HG02870 (cell line): ENCODE measurements around the gene DNAJC21.
"Not testable (repeated sequence)": the region's sequence is repeated elsewhere in the genome, so short reads cannot be mapped to it uniquely, and the experiment has no call there.

ENCODE experiments used
- ATAC-seq: cut with Tn5 transposase; IDR thresholded peaks from one replicate; pipeline ENCODE4 v1.9.1; 2021; ENCODE audit warnings: mild to moderate bottlenecking, moderate library complexity; ENCODE audit not compliant: unreplicated experiment

The DNAJC21 gene

DNA sequence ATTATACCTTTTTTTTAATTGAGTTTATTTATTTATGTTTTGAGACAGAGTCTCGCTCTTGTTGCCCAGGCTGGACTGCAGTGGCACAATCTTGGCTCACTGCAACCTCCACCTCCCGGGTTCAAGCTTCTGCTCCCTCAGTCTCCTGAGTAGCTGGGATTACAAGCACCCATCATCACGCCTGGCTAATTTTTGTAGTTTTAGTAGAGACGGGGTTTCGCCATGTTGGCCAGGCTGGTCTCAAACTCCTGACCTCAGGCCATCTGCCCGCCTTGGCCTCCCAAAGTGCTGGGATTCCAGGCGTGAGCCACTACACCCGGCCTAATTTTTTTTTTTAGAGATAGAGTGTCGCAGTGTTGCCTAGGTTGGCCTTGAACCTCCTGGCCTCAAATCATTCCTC, 6.1 kb upstream of the DNAJC21 start:
- ATAC-seq = not testable (repeated sequence)

DNA sequence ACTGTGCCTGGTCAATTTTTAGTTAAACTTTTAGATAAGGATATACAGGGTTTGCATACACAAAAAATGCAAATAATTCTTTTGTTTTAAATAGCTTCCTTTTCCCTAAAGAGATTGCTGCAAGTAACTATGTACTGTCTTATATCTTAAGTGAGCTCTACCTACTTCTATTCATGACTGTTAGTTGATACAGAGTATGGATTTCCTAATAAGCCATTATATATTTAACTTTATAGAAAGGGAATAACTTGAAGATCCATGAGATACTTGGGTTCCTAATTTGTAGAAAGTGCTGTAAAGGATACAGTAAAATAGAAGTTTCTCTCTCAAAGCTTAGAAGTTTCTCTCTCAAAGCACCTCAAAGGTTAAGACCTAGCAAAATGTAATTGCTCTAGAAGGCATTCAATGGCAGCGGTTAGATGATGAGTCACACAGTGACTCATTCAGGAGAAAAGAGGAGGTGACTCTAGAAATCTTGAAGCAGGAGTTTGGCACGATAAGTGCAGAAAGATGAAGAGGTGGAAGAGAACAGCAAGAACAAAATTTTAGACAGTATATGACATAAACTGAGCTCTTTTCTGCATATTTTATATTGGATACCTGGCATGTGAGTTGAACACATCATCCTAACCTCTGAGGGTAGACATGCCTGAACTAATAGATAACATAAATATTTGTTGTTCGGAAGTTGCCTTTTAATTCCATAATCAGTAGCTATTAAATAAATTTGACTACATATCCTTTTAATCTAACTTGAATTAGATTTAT, 5.5 kb upstream of the DNAJC21 start:
- ATAC-seq = peak; percentile 82

DNA sequence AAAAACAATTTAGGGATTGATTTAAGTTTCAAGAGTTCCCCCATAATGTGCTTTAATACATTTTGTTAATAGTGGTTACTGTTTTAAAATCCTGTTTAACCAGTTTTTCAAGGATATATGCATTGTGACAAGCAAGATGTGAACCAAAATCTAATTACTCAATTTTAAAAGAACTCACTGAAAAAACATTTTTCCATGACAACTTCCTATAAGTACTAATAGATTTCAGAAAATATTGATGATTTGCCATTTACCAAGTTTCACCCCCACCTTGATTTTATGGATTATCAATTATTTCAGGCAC, 4.9 kb upstream of the DNAJC21 start:
- no peak for ATAC-seq

DNA sequence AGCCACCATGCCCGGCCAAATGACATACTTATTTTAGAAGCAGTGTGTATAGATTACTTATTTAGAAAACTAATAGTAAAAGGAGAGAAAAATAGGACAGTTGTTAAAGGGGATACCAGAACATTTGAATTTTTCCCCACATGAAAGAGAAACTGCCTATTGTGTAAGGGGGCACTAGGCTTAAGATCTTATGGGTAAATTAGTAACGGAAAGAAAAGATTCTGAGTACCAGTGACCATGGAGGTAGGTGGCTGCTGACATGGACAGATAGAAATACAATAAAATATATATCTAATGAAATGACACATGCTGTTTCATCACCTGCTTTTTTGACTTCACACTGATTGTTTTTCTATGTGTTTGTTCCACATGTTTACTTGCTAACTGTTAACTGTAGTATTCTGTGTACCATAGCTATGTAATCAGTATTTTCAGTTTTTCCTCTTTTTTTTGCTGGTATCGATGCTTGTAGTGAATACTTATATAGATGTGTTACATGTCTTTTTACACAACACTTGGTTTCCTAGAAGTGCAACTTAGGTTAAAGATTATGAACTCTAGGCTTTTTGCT, 3.0 kb upstream of the DNAJC21 start:
- ATAC-seq = no peak

DNA sequence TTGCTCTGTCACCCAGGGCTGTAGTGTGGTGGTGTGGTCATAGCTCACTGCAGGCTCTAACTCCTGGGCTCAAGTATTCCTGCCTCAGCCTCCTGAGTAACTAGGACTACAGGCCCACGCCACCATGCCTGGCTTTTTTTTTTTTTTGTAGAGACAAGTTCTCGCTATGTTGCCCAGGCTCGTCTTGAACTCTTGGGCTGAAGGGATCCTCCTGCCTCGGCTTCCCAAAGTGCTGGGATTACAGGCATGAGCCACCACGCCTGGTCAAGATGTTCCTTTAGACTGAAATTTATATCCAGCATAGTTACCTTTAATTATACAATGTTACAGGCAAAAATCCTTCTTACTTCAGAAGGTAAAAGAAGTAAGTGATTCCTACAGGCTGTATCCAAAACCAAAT, 1.6 kb upstream of the DNAJC21 start:
- no peak for ATAC-seq

DNA sequence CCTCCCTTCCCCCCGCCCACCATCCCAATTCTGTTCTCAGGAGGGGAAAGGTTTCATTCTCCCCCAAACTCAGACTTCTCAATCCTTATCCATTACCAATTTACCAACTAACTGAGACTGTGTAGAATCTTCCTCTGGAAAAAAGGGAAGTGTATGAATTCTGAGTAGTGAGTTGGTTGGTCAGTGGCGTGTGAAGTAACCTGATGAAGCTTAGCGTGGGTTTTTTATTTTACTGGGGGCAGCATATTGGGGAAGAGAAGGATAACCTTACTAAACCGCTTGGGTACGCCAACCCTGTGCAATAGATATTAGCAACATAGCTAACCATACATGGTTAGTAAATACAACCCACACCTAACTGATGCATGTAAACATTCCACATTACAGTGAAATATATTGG, 1.1 kb upstream of the DNAJC21 start:
- ATAC-seq = no peak

DNA sequence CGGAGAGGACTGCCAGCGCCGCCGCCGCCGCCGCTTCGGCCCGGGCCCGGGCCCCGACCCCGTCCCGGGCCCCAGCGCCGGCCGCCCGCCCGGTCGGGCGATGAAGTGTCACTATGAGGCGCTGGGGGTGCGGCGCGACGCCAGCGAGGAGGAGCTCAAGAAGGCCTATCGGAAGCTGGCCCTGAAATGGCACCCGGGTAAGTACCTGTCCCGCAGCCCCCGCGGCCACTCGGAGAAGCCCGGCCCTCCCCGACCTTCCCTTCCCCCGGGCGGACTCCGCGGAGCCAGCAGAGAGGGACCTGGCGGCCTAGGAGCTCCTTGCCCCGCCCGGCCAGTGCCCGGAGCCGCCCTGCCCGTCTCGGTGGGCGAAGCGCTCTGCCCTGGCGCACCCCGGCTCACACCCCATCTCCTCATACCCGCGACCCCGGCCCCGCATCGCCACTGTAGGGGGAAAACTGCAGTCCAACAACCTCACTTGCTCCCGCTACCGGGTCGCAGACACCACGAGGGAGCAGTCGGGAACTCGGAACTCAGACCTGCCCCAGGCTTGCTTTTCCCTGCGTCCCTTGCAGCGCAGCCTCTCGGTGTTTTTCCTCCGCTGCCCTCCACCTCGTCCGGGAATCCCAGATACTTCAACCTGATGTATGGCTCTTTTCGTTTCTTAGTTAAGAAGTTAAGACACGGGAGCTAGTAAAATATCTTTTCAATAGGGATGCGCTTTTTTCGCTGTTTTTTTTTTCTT, 532 bp downstream of the DNAJC21 start:
- ATAC-seq = peak; percentile 70

DNA sequence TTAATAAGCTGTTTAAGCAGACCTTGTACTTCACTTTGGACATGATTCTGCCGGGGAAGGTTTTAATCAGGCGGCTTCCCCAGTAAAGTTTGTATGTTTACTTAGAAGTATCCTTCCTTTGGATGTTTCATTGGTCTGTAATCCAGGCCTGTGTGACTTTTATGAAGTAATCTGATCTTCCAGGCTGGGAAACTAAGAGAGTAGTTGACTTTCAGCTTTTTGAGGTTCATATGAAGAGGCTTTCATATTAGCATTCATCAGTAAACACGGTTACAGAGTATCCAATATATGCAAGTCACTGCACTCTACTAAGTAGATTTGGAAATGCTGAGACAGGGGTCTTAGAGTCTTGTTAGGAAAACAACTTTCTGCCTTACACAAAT, 1.1 kb downstream of the DNAJC21 start:
- no peak for ATAC-seq

DNA sequence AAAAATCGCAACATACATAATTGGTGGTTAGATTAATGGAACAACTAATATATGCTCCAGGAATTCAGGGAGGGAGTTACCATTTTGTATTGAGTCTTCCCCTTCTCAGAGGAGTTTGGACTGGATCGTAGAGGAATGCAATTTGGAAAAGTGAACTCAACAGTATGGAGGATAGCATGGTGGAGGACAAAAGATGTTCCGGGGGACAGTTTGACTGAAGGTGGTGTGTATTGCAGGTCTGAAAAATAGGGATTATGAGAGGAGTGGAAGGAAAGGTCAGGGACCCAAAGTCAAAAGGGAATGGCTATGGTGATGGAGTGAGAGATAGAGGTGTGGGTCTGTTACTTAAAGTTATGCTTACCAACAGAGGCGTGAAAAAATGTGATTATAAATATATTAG, 1.5 kb downstream of the DNAJC21 start:
- ATAC-seq = no peak

DNA sequence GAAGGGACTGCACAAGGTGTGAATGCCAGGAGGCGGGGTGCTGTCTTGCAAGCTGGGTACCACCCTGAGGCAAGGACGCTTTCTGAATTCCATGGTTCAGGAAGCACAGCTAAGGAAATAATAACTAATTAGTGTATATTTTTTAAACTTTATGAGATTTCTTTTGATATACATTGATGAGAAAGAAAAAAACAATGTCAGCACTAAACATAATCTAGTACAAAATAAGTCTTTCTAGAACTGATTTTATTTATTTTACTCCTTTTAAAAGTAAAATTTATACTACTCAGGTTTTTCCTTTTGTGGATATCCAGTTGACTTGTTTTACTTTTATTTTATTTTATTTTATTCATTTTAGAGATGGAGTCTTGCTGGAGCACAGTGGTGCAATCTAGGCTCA, 3.6 kb downstream of the DNAJC21 start:
- no peak for ATAC-seq

DNA sequence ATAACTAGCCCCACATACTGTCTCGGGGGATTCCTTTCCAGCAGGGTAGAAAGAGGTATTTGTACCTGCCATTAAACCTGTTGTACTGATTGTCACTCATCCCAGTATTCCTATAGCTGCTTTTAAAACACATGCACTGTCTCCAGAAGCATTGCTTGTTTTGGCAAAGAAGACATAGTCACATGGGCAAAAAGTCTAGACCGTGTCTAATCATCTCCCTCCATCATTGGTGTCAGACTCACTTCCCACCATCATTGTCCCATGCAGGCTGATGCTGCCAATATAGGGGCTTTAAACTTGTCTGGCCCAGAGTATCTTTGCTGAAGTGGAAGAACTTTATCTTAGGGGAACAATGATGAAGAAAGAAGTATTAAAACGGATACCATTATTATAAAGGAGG, 12.6 kb downstream of the DNAJC21 start:
- ATAC-seq = no peak

DNA sequence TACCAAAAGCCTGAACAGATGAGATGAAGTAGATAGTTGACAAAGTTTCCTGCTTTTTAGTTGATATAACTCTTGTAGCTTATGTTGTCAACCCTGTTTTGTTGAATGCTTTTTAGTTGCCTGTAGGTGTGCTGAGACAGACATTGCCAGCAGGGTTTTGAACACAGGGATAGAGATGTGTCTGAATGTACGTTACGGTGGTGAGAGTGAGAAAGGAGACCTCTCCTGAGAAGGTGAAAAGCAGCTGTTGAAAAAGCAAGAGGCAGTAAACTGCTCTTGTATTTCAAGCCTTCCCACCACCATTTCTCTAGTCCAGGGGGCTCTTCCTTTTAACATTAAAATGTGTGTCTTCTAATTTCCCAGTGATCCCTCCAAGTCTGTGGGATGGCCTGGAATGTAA, 14.7 kb downstream of the DNAJC21 start:
- ATAC-seq = no peak

DNA sequence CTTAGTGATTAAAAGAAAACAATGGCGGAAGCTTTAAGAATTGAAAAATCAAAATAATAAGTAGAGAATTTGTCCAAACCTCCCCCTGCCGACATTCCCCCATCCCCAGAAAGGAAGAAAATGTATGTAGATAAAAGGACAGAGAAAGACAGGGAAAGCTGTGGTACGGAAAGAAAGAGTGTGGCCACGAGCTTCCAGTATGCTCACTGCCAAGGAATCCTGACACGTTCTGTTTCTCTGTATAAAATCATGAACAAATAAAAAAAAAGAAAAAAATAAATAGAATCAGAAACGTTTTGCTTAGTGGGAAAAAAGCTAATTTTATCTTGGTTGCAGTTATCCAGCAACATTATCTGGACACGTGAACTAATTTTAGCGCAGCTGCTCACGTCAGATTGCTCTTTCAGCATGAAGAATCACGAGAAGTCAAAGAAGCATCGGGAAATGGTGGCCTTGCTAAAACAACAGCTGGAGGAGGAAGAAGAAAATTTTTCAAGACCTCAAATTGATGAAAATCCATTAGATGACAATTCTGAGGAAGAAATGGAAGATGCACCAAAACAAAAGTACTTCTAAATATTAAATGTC, 15.2 kb downstream of the DNAJC21 start:
- ATAC-seq = no peak

DNA sequence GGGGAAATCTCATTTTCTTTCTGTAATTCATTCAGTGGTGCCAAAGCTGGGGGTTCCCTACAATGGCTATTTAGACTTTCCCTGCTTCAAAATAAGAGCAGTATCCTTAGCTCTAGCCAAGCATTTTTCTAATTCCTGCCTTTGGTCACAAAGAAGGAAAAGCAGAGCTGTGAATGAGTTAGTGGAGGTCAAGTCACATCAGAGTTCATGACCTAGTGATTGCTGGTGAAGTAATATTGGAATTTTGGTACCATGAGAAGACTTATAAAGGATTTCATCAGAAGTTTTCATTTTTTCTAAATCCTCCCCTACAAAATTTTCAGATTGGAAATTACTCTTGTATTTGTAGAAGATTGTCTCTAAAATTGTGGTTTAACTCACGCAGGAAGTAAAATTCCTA, 28.0 kb downstream of the DNAJC21 start:
- ATAC-seq = no peak

DNA sequence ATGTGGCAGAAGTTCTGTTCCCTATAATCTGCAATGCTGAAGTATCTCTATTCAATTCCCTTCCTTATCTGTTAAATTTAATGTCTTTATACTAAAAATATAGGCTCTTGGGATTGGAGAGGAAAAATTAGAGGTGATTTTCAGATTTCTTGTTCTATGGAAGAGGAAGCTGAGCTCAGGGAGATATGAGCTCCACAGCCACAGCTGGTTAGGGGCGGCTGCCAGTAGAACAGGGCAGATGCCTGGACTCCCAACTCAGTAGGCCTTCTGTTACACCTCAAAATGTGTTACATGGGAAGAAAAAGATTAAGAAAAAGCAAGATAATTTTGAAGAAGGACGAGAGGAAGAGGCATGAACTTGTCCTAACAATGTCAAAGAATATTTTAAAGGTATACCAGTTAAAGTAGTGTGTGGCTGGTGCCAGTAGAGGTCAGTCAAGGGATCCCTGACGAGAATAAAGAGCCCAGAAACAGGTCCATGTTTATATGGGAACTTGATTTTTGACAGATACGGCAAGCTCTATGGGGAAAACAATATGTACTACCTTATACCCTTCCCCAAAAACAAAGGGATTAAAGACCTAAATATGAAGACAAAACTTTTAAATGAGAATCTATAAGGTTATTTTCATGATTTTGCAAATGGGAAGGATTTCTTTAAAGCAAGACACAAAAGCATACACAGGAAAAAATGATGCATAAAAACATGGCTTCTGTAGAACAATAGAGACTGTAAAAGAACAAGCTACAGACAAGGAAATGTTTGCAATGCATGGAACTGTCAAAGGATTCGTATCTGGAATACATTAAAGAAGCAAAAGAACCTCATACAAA, 28.7 kb downstream of the DNAJC21 start:
- ATAC-seq = peak; percentile 25

DNA sequence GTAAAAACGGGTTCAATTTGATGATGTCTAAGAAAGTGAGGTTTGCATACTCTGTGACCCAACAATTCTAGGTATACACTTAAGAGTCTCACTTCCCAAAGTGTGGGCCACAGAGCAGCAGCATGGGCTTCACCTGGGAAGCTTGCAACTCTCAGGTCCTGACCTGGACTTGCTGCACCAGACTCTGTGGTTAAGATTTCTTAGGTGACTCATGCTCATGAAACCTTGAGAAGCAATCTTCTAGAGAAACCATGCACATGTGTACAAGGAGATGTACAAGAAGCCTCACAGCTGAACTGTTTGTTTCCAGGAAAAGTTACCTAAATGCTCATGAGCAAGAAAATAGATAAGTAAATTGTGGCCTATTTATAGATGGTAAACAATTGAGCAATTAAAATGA, 30.0 kb downstream of the DNAJC21 start:
- peak; percentile 96 for ATAC-seq

DNA sequence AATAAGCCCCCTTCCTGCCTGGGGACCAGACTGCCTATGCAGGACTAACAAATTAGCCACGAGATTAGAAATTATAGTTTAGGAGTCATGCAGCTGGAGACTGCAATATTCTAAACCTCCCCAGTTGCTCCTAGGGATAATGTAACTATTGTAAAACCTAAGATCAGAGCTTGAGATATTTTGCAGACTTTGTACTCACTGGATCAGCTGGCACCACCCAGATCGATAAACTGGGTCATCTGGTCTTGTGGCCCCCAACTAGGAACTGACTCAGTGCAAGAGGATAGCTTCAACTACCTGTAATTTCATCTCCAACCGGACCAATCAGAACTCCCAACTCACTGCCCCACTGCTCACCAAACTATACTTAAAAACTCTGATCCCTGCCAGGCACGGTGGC, 38.2 kb downstream of the DNAJC21 start:
- no peak for ATAC-seq

DNA sequence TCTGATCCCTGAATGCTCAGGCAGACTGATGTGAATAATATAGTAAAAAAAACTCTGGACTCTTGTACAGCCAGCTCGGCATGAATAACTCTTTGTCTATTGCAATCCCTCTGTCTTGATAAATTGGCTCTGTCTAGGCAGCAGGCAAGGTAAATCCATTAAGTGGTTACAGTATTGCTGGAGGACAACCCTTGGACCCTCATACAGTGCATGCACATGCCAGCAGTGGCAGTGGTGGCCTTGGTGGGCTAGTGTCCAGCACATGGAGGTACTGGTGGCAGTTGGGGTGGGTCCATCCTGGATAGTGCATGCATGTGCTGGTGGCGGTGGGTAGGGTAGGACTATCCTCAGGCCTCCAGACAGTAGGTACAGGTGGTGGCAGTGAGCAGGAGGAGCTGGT, 38.9 kb downstream of the DNAJC21 start:
- ATAC-seq = no peak

DNA sequence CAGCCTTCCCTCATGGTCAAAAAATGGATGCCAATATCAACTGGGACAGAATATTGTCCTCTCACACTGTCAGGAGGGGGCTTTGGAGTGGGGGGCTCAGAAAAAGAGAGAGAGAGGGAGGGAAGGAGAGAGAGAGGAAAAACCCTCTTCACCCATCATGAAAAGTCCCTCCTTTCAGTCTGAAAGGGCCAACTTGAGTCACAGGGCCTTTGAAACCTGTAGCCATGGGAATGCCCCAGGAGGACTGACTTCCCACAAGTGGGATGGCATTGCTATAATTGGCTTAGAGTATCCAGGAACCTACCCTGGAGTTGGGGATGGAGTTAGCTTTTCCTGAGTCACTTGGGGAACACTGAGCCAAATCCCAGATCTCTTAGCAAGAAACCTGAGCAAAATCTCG, 41.2 kb downstream of the DNAJC21 start:
- no peak for ATAC-seq

DNA sequence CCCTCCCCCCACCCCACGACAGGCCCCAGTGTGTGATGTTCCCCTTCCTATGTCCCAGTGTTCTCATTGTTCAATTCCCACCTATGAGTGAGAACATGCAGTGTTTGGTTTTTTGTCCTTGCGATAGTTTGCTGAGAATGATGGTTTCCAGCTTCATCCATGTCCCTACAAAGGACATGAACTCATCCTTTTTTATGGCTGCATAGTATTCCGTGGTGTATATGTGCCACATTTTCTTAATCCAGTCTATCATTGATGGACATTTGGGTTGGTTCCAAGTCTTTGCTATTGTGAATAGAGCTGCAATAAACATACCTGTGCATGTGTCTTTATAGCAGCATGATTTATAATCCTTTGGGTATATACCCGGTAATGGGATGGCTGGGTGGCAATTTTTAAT, 42.3 kb downstream of the DNAJC21 start:
- ATAC-seq = not testable (repeated sequence)

DNA sequence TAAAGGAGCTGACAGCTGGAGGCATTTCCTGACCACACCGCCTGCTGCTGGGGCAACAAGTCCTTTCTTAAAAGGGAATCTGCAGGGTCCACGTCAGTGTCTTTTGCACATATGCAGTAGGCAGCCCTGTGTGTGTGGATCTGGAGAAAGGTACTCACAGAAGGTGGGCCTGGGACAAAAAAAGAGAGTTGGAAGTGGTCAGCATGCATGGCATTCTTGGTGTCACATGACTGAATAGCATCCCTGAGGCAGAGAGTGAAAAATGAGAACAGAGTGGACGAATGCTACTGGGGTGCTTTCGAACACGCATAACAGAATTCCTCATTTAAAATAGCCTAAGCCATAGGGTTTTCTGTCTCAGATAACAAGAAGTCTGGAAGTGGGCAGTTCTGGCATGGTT, 47.0 kb downstream of the DNAJC21 start:
- ATAC-seq = no peak
